Activated CD4-positive, alpha-beta T cell treated with anti-CD3 and anti-CD28 coated beads for 4 hours (primary cell): ENCODE data around the gene ST6GALNAC1.

Source experiments
- DNase-seq, 2 donors: peaks; one replicate each; pipeline ENCODE4 v3.0.0-alpha.2; 2020

ST6GALNAC1 gene, protein sequence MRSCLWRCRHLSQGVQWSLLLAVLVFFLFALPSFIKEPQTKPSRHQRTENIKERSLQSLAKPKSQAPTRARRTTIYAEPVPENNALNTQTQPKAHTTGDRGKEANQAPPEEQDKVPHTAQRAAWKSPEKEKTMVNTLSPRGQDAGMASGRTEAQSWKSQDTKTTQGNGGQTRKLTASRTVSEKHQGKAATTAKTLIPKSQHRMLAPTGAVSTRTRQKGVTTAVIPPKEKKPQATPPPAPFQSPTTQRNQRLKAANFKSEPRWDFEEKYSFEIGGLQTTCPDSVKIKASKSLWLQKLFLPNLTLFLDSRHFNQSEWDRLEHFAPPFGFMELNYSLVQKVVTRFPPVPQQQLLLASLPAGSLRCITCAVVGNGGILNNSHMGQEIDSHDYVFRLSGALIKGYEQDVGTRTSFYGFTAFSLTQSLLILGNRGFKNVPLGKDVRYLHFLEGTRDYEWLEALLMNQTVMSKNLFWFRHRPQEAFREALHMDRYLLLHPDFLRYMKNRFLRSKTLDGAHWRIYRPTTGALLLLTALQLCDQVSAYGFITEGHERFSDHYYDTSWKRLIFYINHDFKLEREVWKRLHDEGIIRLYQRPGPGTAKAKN

DNA sequence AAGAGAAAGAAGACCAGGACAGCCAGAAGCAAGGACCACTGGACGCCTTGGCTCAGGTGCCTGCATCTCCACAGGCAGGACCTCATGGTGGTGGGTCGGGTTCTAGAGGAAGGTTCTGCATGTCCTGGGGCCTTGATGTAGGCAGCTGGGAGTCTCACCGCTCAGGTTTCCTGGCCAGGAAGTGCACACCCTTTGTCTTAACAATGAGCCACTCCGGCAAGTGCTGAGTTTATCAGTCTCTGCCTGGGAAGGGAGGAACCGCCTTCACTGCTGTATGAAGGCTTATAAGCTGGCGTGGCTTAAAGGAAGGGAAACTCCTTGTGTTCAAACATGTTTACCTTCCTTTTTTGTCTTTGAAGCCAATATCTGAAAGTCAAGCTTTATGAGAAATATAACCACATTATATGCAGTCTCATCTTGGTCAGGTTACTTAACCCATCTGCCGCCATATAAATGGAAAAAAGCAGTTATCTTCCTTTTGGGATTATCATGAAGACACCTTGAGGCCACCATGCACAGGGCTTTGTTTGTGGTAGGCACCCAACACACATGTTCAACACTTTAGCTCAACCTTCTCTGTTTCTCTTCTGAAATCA, at the start of gene ST6GALNAC1:
TSS of gene ST6GALNAC1 (minus strand) at position 205 of the 596 bp plus-strand sequence. CDS start at position 86, 119 bp downstream.
- peak; percentile 21 to 22 for DNase-seq

DNA sequence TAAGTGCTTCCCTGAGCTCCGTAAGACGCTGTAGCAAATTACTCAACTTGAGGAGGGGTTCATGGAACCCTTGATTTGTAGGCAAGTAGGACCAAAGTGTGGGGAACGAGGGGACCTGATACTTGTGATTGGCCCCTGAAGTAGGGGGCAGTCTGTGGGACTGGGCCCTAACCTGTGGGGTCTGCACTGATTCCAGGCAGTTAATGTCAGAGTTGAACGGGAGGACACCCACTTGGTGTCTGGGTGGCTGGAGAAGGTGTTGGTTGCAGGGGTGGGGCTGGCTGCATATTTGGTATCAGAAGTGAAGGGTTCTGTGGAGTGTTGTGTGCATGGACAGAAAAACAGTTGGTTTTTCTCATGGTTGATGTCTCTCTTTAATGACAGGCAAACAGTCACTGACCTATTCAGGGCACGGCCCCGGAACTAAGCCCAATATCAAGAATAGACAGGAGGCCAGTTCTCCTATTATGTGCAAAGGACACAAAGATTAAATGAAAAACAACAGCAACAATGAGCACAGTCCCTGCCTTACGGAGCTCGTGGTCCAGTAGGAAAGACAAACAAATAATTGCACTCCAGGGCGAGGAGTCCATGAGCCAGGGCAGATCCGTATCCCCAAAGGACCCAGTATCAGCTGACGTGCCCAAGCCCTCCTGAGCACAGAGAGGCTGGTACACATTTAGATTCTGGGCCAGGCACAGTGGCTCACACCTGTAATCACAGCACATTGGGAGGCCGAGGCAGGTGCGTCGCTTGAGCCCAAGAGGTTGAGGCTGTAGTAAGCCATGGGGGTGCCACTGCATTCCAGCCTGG, 48.0 kb upstream of the ST6GALNAC1 start:
- no peak for DNase-seq

DNA sequence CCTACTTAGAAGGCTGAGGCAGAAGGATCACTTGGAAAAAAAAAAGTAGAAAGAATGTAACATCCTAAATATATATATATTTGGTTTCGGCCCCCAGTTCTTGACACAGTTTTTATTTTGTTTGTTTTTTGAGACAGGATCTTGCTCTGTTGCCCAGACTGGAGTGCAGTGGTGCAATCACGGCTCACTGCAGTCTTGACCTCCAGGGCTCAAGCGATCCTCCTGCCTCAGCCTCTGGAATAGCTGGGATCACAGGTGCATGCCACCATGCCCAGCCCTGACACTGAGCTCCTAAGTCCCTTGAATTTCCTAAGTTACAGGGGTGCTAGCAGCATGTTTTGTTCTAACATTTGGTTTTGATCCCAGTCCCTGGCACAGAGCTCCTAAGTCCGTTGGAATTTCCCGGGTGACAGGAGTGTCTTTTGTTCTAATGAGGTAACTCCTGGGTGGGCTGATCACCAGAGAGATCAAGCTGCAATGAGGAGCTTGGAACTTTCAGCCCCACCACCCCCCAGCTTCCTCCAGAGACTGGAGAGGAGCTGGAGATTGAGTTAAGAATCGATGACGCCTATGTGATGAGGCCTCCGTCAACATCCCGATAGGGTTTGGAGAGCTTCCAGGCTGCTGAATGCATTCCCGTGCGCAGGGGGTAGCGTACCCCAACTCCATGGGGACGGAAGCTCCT, 47.2 kb upstream of the ST6GALNAC1 start:
- DNase-seq: no peak

DNA sequence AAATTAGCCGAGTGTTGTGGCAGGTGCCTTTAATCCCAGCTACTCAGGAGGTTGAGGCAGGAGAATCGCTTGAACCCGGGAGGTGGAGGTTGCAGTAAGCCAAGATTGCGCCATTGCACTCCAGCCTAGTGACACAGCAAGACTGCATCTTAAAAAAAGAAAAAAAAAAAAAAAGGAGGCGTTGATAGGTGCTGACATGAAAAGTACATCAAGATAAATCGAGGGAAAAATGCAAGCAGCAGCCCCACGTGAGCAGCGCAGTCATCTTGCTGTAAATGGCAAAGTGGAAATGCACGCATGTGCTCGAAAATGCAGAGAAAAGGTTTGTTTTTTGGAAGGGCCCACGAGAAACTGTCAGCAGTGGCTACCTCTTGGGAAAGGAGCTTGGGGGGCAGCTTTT, 46.3 kb upstream of the ST6GALNAC1 start:
- no peak for DNase-seq

DNA sequence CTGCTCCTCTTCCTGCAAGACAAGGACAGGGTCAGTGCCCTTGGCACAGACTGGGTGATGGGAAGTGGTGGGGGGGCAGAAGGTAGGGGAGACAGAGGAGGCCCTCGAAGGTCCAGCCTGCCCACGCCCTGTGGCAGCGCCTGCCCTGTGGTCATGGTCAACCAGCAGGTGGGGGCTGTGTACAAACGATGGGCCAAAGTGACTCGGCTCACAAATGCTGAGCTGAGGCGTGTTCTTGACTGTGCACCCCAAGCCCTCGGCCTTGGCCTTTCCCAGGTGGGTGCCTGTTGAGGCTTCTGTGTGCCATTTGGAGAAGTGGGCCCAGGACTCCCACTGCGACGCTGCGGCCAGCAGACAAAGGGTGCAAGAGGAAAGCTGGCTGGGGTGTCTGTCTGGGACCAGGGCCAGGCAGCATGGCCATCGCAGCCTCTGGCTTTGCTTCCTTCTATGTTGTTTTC, 44.6 kb upstream of the ST6GALNAC1 start:
- no peak for DNase-seq

DNA sequence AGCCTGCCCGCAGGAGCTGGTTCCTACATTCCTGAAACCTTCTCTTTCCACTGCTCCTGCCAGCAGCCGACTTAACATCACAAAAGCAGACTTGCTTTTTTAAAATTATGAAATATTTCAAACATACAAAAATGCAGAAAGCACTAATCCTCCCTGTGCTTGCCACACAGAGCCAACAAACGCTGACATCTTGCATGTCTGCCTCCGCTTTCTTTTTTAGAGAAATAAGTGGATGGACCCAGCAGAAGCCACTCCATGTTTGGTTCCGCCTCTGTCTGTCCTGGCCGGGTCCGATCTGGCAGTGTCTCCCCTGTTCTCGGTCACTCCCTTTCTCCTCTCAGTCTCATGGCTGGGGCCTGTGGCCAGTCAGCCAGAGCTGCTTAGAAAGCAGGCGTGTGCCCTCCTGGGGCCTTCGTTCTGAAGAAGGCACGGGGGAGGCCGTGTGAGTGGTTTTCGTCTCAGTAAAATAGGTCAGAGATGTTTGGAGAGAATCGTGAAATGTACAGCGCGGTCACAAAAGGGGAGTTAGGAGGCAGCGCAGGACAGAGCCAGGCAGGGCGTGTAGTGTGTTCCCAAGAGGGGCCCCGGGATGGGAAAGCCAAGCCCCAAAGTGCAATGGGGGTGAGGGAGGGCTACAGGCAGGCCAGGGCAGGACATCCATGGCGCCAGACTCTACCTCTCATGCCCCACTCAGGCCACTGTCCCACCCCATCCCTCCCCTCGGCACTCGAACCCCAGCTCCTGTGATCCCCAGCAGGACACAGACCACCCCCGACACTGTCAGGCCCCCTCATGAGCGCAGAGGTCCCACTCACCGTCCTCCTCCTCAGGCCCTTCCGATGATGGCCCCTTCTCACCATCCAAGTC, 44.0 kb upstream of the ST6GALNAC1 start:
- DNase-seq: no peak

DNA sequence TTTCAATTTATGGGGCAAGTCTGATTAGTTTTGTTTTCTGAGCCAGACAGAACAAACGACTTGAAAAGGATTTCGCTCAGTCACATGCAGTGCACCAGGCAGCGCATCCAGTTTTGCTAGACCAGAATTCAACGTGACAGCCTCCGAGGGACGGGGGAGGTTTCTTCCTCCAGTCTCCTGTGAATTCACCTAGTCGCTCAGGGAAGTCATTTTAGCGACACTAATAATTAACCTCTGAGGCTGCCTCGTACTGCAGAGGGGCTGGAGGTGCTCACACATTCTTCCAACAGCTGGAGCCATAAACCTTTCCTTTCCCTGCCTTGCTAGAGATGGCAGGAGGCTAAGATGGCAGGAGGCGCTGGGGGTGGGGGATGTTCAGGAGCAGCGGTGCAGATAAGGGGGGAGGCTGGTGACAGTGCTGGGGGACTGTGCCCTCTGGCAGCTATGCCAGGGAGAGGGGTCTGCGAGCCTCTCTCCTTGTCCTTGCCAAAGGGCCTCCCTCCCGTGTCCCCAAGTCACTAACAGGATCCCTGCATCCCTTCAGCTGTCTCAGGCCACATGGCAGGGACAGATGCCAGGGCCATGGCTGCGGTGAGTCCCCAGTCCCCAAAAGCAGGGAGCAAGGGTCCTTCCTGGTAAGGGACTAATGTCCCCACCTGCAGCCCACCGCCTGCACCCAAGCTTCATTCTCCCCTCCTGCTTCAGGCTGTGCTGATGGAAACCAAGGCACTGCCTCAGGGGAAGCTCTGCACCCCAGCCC, 43.2 kb upstream of the ST6GALNAC1 start:
- DNase-seq: no peak

DNA sequence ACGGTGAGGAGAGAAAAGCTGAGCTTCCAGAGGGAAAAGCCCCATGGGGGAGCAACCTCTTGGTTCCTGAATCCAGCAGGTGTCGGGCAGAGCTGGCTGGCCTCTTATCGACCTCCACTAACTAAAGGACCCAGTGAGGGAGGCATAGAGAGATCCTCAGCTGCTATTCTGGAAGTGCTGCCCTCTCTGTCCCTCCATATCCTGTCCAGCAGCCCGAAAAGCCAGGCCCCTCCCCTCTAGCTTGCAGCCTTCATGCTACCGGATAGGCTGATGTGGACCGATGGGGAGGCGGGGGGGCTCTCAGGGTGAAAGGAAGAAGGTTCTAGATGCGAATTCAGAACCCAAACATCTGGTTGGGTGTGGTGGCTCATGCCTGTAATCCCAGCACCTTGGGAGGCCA, 42.3 kb upstream of the ST6GALNAC1 start:
- DNase-seq: no peak

DNA sequence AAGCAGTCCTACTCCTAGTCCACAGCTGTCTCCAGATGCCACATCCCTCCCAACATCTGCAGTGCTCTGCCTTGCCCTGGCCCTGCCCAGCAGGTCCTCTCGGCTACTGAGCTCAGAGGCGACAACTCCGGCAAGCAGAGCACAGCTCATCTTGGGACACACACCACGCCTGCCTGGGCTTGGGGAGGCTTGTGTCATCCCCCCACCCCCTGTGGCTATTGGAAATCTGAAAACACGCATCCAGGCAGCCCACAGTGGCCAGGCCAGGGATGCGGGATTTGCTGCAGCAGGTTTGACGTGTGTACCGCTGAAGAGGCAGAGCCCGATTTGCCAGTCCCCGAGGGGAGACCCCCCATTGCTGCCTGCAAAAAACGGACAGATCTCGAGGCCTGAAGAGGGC, 41.8 kb upstream of the ST6GALNAC1 start:
- no peak for DNase-seq

DNA sequence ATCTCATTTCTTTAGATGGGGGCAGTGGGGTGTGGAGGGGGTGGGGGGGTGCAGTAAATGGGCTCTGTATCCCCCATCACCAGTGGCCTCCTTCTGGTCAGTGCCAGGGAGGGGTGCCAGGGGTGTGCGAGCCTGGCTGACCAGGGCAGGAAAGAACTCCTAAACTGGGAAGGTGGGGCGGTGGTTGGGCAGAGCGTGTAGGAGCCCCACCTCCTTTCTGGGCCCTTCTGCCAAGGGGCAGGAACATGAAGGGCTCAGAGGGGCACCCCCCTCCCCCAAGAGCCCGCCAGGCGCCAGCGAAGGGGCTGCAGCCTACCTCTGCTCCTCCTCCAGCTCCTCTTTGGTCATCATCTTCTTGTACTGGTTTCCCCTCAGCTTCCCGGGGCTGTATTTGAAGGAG, 41.2 kb upstream of the ST6GALNAC1 start:
- no peak for DNase-seq

DNA sequence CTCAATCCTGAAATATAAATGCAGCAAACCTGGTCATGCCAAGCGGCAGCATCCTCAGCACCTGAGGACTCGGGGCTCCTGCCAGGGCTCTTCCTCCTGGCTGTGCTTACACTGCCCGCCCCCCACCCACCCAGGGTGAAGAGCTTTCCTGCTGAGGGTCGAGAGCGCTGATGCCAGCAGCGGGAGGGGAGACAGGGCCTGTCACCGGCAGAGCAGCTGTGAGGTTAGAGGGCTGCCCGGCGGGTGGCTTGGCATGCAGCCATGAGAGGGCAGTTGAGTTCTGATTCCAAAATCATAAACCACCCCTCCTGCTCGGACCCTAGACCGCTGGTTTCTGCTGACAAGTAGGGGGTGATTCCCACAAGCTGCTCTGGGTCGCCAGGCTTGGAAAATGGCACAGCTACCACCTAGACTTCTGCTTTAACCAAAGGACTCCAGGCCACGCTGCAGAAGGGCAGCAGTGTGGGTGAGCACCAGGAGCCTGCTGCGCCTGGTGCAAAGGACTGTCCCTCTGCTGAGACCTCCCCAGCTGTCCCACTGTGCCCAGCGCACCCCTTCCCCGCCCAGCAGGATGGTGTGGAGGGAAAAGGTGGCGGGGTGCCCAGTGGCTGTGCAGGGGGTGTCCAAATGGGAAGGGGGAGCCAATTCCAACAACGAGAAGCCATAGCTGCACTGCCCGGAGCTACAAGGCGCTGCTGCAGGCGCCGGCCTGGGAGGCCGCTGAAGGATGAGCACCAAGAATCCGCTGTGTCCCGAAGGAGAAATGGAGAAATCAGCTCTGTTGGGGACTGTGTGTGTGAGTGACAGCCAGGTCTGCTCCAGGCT, 40.6 kb upstream of the ST6GALNAC1 start:
- DNase-seq: no peak

DNA sequence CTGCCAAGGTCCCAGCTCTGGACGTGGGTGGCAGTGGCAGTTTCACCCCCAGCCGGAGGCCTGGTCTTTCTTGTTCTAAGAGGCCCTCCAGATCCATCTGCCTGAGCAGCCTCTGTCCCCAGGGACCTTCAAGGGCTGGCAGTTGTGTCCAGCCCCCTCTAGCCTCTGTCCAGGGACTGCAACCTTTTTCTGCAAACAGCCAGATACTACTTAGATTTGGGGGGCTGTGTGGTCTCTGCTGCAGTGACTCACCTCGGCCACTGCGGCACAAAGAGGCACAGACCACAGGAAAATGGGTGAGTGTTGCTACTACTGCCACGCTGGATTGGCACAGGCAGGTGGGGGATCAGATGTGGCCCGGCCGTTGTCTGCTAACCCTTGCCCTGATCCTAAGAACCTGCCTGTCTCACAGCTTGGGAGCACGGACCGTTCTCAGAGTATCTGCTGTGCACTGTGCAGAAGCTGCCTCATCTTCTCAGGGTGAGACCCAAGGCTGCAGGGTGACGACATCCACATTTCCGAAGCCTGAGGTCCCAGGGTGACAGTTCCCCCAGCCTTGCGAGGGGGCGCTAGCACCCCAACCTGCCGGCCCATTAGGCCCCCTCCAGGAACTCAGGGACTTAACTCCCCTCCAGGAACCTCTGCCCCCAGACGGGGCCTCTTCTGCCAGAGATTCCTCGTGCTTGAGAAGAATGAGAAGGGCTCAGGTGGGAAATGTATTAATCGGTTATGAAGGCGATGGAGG, 39.6 kb upstream of the ST6GALNAC1 start:
- no peak for DNase-seq

DNA sequence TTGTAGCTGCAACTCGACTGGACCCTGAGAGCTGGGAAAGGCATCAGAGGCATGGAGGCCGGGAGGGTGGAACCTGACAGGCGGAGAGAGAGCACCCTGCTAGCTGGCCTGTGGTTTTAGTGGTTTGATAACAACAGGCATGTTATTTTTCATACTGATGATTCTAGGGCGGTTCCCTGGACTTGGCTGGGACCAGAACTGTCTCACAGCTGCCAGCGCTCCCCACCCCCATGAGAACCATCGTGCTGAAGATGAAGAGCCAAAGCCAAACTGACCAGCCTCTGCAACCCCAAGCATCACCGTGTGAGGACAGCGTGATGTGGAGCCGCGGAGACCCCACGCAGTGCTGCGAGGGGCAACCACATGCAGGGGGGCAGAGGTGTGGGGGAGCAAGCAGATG, 38.7 kb upstream of the ST6GALNAC1 start:
- DNase-seq: no peak

DNA sequence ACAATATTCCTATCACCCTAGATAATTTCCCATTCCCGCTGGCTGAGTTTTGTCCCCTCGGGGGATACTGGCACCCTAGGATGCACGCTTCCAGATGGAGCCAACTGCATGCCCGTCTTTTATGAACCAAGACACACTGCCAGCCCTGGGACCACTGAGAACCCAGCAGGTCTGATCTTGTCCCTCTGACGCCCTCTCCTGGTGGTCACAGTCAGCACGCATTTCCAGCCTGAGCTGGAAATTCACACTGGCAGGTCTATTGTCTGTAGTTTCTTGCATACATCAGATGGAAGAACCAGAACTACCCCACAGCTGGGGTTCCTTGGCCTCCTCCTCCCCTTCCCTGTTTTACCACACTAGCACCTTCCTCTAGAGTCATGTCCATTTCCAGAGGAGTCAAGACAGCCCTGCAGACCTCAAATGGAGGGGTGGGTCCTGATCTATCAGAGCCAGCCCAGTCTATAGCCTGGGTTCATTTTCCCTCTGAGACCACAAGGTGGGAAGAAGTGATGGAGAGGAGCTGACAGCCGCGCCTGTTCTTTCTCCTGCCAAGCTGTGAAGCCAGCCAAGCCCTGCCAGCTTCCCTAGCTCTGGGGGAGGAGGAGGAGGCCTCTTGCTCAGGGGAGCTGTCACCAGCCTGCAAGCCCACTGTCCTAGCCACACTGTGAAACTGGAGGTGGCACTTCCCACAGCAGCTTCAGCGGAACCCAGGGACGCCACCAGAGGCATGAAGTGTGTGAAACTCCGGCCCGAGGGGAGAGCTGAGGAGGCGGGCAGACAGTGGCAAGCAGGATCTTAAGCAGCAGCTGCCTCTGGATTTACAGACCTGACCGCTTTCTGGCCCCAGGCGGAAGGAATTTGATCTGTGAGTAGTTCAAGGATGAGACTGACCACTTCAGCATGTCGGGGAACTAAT, 37.9 kb upstream of the ST6GALNAC1 start:
- peak; percentile 61 to 72 for DNase-seq

DNA sequence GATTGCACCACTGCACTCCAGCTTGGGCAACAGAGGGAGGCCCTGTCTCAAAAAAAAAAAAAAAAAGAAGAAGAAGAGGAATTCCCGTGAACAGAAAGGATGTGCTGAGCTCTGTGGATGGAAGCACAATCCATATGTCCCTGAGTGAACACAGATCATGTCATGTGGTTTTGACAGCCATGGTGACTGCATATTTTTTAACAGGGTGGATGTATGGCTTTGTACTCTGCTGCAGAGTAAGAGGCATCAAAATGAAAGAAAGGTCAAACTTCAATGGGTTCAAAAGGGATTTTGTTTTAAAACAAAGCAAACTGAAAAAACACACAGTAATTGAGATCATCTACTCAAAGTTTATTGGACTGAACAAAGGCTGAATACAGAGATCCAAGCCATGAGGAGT, 35.7 kb upstream of the ST6GALNAC1 start:
- no peak for DNase-seq

DNA sequence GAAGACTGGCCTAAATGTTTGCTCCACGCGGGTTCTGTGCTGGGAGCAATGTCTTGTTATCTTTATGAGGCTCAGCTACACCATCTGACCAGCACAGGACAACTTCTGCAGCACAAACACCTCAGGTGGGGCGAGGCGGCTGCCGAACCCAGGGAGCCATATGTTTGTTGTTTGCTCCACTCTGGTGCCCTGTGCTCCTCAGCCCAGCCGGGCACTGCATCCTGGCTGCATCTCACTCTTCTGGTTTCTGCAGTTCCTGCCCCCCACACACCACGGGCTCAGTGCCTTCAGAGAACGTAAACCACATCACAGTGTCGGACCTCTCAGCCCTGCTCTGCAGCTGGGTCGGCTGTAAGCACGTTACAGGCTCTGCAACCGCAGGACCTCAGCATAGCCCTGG, 34.8 kb upstream of the ST6GALNAC1 start:
- peak in 1 of 2 donors; percentile 12 for DNase-seq

DNA sequence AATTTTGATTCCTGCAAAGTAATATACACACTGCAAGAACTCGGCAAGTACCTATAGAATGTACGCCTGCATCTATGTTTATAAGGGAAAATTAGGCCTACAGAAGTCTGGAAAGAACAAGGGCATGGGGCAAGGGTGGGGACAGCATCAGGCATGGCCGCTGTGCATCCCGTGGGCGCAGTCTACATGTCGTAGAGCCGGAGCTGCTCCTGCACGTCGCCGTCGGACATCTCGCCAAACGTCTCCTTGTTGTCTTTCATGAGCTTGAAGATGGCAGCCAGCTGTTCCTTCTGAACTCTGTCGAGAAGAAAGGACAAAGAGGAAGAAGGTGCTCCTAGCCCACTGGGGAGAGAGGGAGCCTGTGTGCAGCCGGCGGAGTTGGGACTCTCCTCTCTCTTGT, 33.8 kb upstream of the ST6GALNAC1 start:
- DNase-seq: no peak

DNA sequence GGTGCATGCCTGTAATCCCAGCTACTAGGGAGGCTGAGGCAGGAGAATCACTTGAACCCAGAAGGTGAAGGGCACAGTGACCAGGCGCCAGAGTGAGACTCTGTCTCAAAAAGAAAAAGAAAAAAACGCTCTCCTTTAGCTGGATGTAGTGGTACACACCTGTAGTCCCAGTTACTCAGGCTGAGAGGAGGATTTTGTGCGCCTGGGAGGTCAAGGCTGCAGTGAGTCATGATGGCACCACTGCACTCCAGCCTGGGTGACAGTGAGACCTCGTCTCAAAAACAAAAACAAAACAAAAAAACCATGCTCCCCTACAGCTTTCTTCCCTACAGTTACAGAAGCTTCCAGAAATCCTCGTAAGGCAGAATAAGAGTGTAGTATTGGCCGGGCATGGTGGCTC, 33.1 kb upstream of the ST6GALNAC1 start:
- DNase-seq: no peak
